ENCODE data around the gene IL17F.

IL17F gene

DNA sequence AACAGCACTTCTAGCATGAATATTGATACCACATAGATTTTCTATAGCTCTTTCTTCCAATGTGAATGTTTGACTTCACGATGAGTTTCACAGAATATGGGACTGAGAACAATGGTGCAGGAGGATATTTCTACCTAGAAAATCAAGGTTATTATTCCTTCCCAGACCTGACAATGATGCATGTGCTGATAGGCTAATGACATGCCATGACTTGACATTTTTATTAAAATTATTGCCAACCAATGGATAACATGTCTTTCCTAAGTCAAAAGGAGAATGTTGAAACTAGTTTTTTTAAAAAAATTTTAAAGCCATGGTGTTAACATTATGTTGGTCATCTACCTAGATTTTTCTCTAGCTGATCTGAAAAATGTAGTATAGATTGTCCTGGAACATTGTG is 57.2 kb downstream of the IL17F start:
- no peak for DNase-seq
